IPS-18a (cell line): Measurements from ENCODE around the gene CACUL1.
"Not testable (repeated sequence)": the region's sequence is repeated elsewhere in the genome, so short reads cannot be mapped to it uniquely, and the experiment has no call there.

Experiments used
- H3K27ac ChIP-seq: one replicate; pipeline ENCODE4 v1.5.1; 2013; ENCODE audit warnings: low read length
- H3K27me3 ChIP-seq: one replicate; pipeline ENCODE4 v1.6.1; 2013; ENCODE audit warnings: mild to moderate bottlenecking, low read length; ENCODE audit not compliant: control insufficient read depth, insufficient read depth
- H3K36me3 ChIP-seq: one replicate; pipeline ENCODE4 v1.6.1; 2013; ENCODE audit warnings: low read depth, low read length; ENCODE audit not compliant: control insufficient read depth
- H3K4me1 ChIP-seq: one replicate; pipeline ENCODE4 v1.6.1; 2013; ENCODE audit warnings: low read depth, low read length; ENCODE audit not compliant: control insufficient read depth
- H3K4me3 ChIP-seq: one replicate; pipeline ENCODE4 v1.5.1; 2013; ENCODE audit warnings: low read length
- H3K9ac ChIP-seq: one replicate; pipeline ENCODE4 v1.6.1; 2013; ENCODE audit warnings: mild to moderate bottlenecking, low read length, moderate library complexity
- H3K9me3 ChIP-seq: one replicate; pipeline ENCODE4 v1.6.1; 2013; ENCODE audit warnings: low read depth, low read length; ENCODE audit not compliant: control insufficient read depth

Gene CACUL1

GRCh38 chr10:118754556-118755423, at the start of gene CACUL1:
Gene CACUL1, minus strand, starts transcription at chr10:118754970. Its CDS starts 208 bp downstream, at chr10:118754762.
- Histone ChIP-seq H3K36me3 (no peaks in the 10 kb centered on the region), H3K27ac (peak within 1 kb of the TSS; percentile 56), H3K9ac (peak within 1 kb of the TSS; percentile 84), H3K4me3 (peak within 1 kb of the TSS; percentile 80), H3K4me1 (peaks cover 8% of the 10 kb centered on the region), H3K27me3 (peaks cover 5% of the 10 kb centered on the region), H3K9me3 (no peaks in the 10 kb centered on the region)

GRCh38 chr10:118804262-118804773, 49.5 kb upstream of the CACUL1 start:
- H3K4me3 ChIP-seq: no peak overlapping the region
- no peaks in the 10 kb centered on the region for H3K4me1 ChIP-seq
- H3K36me3 ChIP-seq: no peaks in the 10 kb centered on the region
- no peaks in the 10 kb centered on the region for H3K27me3 ChIP-seq
- no peak overlapping the region for H3K9ac ChIP-seq
- no peak overlapping the region for H3K27ac ChIP-seq
- H3K9me3 ChIP-seq: no peaks in the 10 kb centered on the region

DNA sequence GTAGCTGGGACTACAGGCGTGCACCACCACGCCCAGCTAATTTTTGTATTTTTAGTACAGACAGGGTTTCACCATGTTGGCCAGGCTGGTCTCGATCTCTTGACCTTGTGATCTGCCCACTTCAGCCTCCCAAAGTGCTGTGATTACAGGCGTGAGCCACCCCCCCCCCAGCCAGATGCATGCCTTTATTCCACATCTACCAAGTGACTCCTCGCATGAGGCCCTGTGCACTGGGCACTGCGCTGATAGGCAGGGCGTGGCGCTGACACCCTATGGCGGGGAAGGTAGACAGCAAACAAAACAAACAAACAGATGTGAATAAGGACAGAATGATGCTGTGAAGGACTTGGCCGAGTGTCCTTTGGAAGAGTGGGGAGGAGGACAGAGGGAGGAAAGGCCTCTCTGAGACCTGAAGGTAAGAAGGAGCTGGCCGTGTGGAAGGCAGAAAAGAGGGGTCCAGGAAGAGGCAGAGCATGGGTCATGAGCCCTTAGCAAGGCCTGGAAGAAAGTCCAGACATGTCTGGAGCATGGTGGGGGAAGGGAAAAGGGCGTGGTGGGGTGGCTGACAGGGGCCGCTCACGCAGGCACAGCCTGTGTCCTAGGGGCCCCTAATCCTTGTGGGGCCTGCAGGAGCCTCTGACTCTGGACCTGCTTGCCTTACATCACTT, 47.5 kb upstream of the CACUL1 start:
- Histone ChIP-seq H3K9me3 (no peaks in the 10 kb centered on the region), H3K27ac (no peak overlapping the region), H3K36me3 (no peaks in the 10 kb centered on the region), H3K9ac (no peak overlapping the region), H3K4me3 (no peak overlapping the region), H3K4me1 (no peaks in the 10 kb centered on the region), H3K27me3 (no peaks in the 10 kb centered on the region)

- Histone ChIP-seq H3K27me3 (no peaks in the 10 kb centered on the region), H3K27ac (no peak overlapping the region), H3K36me3 (no peaks in the 10 kb centered on the region), H3K9me3 (no peaks in the 10 kb centered on the region), H3K4me3 (no peak overlapping the region), H3K9ac (no peak overlapping the region), H3K4me1 (no peaks in the 10 kb centered on the region)
Observed at GRCh38 chr10:118800920-118801319, 46.1 kb upstream of the CACUL1 start.

- H3K27ac ChIP-seq: no peak overlapping the region
- no peaks in the 10 kb centered on the region for H3K27me3 ChIP-seq
- H3K4me1 ChIP-seq: no peaks in the 10 kb centered on the region
- no peaks in the 10 kb centered on the region for H3K9me3 ChIP-seq
- no peak overlapping the region for H3K4me3 ChIP-seq
- no peak overlapping the region for H3K9ac ChIP-seq
- H3K36me3 ChIP-seq: no peaks in the 10 kb centered on the region
Observed at GRCh38 chr10:118799777-118800176, 45.0 kb upstream of the CACUL1 start.

DNA sequence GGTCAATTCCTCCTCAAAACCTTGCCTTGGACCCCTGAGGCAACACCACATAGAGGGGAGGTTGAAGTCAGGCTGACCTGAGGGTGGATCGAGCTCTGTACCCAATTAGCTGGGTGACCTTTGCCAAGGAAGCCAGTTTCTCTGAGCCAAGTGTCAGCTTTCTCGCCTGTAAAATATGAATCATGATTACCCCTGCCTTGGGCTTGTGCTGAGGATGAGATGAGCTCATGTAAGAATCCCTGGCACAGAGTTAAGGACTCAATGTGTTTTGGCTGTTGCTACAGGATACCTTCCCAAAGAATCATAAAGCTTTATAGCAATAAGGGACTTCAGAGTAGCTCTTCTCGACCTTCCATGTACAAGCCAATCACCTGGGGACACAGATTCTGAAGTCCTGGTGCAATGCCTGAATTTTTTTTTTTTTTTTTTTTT, 43.5 kb upstream of the CACUL1 start:
- Histone ChIP-seq H3K9me3 (no peaks in the 10 kb centered on the region), H3K4me1 (no peaks in the 10 kb centered on the region), H3K27me3 (no peaks in the 10 kb centered on the region), H3K36me3 (no peaks in the 10 kb centered on the region), H3K9ac (no peak overlapping the region), H3K4me3 (no peak overlapping the region), H3K27ac (no peak overlapping the region)

GRCh38 chr10:118794971-118795370, 40.2 kb upstream of the CACUL1 start:
- H3K9ac ChIP-seq, H3K4me3 ChIP-seq, H3K27me3 ChIP-seq, H3K27ac ChIP-seq, H3K9me3 ChIP-seq, H3K4me1 ChIP-seq, H3K36me3 ChIP-seq: not testable (repeated sequence)

DNA sequence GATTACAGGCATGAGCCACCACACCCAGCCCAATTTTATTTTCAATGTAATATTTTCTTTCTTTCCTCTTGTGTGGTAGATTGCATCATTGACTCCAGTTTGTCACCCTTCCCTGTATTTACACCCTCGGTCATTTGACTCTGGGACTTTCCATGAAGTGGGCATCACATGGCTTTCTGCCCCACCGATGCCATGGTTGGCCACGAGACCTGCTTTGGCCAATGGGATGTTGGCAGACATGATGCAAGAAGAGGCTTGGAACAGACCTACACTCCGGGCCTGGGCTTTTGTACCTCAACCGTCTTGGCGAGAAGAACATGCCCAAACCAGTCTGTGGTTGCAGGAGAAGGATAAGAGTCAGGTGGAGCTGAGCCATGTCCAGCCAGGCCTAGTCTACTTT, 38.8 kb upstream of the CACUL1 start:
- Histone ChIP-seq H3K4me3 (no peak overlapping the region), H3K27ac (no peak overlapping the region), H3K9me3 (no peaks in the 10 kb centered on the region), H3K36me3 (no peaks in the 10 kb centered on the region), H3K27me3 (no peaks in the 10 kb centered on the region), H3K9ac (no peak overlapping the region), H3K4me1 (no peaks in the 10 kb centered on the region)

- no peak overlapping the region for H3K4me3 ChIP-seq
- H3K9me3 ChIP-seq: no peaks in the 10 kb centered on the region
- no peak overlapping the region for H3K9ac ChIP-seq
- no peak overlapping the region for H3K27ac ChIP-seq
- H3K27me3 ChIP-seq: no peaks in the 10 kb centered on the region
- H3K36me3 ChIP-seq: no peaks in the 10 kb centered on the region
- no peaks in the 10 kb centered on the region for H3K4me1 ChIP-seq
Observed at GRCh38 chr10:118792526-118792925, 37.8 kb upstream of the CACUL1 start.

- Histone ChIP-seq H3K4me3 (no peak overlapping the region), H3K27ac (no peak overlapping the region)
Observed at GRCh38 chr10:118790058-118790457, 35.3 kb upstream of the CACUL1 start.

DNA sequence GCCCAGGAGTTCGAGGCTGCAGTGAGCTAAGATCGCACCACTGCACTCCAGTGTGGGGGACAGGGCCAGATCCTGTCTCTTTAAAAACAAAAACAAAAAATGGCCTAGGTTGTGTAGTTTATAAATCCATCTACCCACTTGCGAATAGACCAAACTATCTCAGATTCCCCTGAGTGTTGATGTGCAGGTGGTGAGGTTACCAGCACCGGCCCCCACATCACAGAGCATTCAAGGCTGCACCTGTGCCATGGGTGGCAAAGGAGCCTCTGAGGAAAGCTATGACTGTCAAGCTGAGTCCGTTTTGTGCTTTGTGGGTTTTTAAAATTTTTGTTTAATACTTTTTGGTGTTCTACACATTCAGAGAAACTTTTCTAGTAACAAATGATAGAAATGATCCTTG, 30.8 kb upstream of the CACUL1 start:
- no peaks in the 10 kb centered on the region for H3K27me3 ChIP-seq

More at GRCh38 chr10:118790058-118790457, 35.3 kb upstream of the CACUL1 start:
- Histone ChIP-seq H3K27me3 (no peaks in the 10 kb centered on the region), H3K9ac (no peak overlapping the region), H3K9me3 (no peaks in the 10 kb centered on the region), H3K36me3 (no peaks in the 10 kb centered on the region), H3K4me1 (no peaks in the 10 kb centered on the region)

More for the DNA sequence above, 30.8 kb upstream of the CACUL1 start:
- Histone ChIP-seq H3K4me3 (no peak overlapping the region), H3K36me3 (no peaks in the 10 kb centered on the region), H3K9ac (no peak overlapping the region), H3K27ac (no peak overlapping the region), H3K9me3 (no peaks in the 10 kb centered on the region), H3K4me1 (no peaks in the 10 kb centered on the region)
